Pancreas (tissue), 10 donors: ENCODE data around the gene DNAH5. TPM values are rescaled to one million over a fixed set of nuclear protein-coding genes. Genes with fewer than 3 reads are reported as not detected.

ENCODE experiments used
- ATAC-seq, 4 donors: fragments of 200-7000 bp; cut with Tn5 transposase; one replicate each; pipeline versions ENCODE4 v1.8.0 to v1.9.1; 2020; ENCODE audit warnings: mild to moderate bottlenecking in 4 of 4, moderate library complexity in 4 of 4
- DNase-seq, 6 donors: peaks; one replicate each; pipeline ENCODE4 v3.0.0-alpha.2; 2020
- FAIRE-seq: peaks from 2 replicates; lab custom pipeline; 2012; peaks lifted over from hg19 to GRCh38; lab: Jason Lieb, UNC
- H3K27ac ChIP-seq, 4 donors: fragments of 200-600 bp; sonication (generic); 1 replicate in 3 of 4; 2 replicates in 1 of 4; pipeline versions ENCODE4 v1.5.0 to v1.8.0; 2020
- H3K27me3 ChIP-seq, 4 donors: fragments of 200-600 bp; one replicate each; pipeline ENCODE4 v1.8.0; 2021
- H3K36me3 ChIP-seq, 3 donors: fragments of 200-600 bp; sonication (generic) in 1 of 3; one replicate each; pipeline versions ENCODE4 v1.5.0 to v1.8.0; 2020 to 2021
- H3K4me1 ChIP-seq, 3 donors: fragments of 200-600 bp; one replicate each; pipeline ENCODE4 v1.8.0; 2021
- H3K4me3 ChIP-seq, 4 donors: fragments of 200-600 bp; sonication (generic) in 2 of 4; one replicate each; pipeline versions ENCODE4 v1.5.0 to v1.8.0; 2020 to 2021
- H3K9me3 ChIP-seq, 4 donors: fragments of 200-600 bp; one replicate each; pipeline ENCODE4 v1.8.0; 2021
- CTCF ChIP-seq, 4 donors: fragments of 200-600 bp; sonication (generic) in 3 of 4; IDR thresholded peaks; one replicate each; pipeline versions ENCODE4 v1.5.0 to v1.8.0; 2021; ENCODE audit warnings: antibody characterized with exemption in 4 of 4
- WGBS, 2 donors: extraction: QIAGEN DNeasy Blood & Tissue Kit; methylation state at CpG; one replicate each; pipeline ENCODE4 v1.1.7; 2013; 5-methylcytosine and 5-hydroxymethylcytosine counted together
- intact Hi-C, 3 donors: fragments of 100-400 bp; cut with DNase I; formaldehyde crosslinking; loops; one replicate each; pipeline versions ENCODE4 v1.11.1 to v1.14.2; 2022
- polyA plus RNA-seq, 2 donors: library from polyadenylated mRNA; stranded (reverse); fragments of 200-250 nt; gene quantifications; one replicate each; pipeline ENCODE4 v1.2.3, GENCODE V29; 2013
- total RNA-seq, 6 donors: library from RNA; stranded (reverse); fragmentation: NEBNext Ultra II Directional in 4 of 6; extraction: Animal tissue kit (Norgen Biotek cat#: 25700) in 4 of 6; gene quantifications; one replicate each; pipeline versions ENCODE4 v1.2.1 to v1.2.4, GENCODE V29; 2021 to 2023
- donor health status: healthy with polysubstance abuse.
- donor health status: DM: no; HTN: no; CAD: no; lungs with moderate emphysema.
- donor health status: DM: no; HTN: no; CAD: no.
- donor health status: control.
- donor health status: control.
- donor health status: Bipolar disorder and iron deficiency.
- donor health status: DM: yes; HTN: yes; CAD: no.
- donor health status: DM: no; HTN: no; CAD: no.
- donor health status: DM: no; HTN: no; CAD: no.
- donor health status: DM: yes; HTN: yes; CAD: no.

Gene DNAH5
- total and polyA plus RNA-seq, 8 donors = 0.84 to 5.3 (median 1.6) TPM

- Histone ChIP-seq H3K9me3 (no peaks in the 10 kb centered on the region), H3K4me1 (no peaks in the 10 kb centered on the region), H3K36me3 (no peaks in the 10 kb centered on the region), H3K27ac (no peak overlapping the region), H3K4me3 (no peak overlapping the region), H3K27me3 (no peaks in the 10 kb centered on the region)
- intact Hi-C loops = no loop called here
- ATAC-seq = no peak
- 59 to 60% methylated on average over 2 of the region's 2 CpGs for WGBS, 2 donors
- FAIRE-seq = no peak
- no peak for TF ChIP-seq CTCF (IDR thresholded peaks at IDR 0.05)
- DNase-seq = no peak
These were observed 204.0 kb downstream of the DNAH5 start for GRCh38 chr5:13740471-13740870.

GRCh38 chr5:13739479-13739878 lies 205.0 kb downstream of the DNAH5 start:
- no peaks in the 10 kb centered on the region for H3K36me3 ChIP-seq
- ATAC-seq (no peak), DNase-seq (no peak), FAIRE-seq (no peak)
- no peaks in the 10 kb centered on the region for H3K27me3 ChIP-seq
- H3K27ac ChIP-seq = no peak overlapping the region
- no peak overlapping the region for H3K4me3 ChIP-seq
- no peak for TF ChIP-seq CTCF (IDR thresholded peaks at IDR 0.05)
- no peaks in the 10 kb centered on the region for H3K9me3 ChIP-seq
- H3K4me1 ChIP-seq = no peaks in the 10 kb centered on the region
- intact Hi-C loops = no loop called here
- WGBS, 2 donors = 63 to 75% methylated on average over 5 of the region's 5 CpGs

GRCh38 chr5:13735691-13736090 lies 208.8 kb downstream of the DNAH5 start:
- Histone ChIP-seq H3K4me1 (no peaks in the 10 kb centered on the region), H3K27me3 (no peaks in the 10 kb centered on the region), H3K9me3 (no peaks in the 10 kb centered on the region), H3K27ac (no peak overlapping the region), H3K4me3 (no peak overlapping the region), H3K36me3 (no peaks in the 10 kb centered on the region)
- 77 to 88% methylated on average over 11 of the region's 11 CpGs for WGBS, 2 donors
- no peak for TF ChIP-seq CTCF (IDR thresholded peaks at IDR 0.05)
- intact Hi-C loops = no loop called here
- ATAC-seq (no peak), DNase-seq (no peak), FAIRE-seq (no peak)

- DNase-seq (no peak), ATAC-seq (no peak), FAIRE-seq (no peak)
- Histone ChIP-seq H3K4me3 (no peak overlapping the region), H3K9me3 (no peaks in the 10 kb centered on the region), H3K27me3 (no peaks in the 10 kb centered on the region), H3K4me1 (no peaks in the 10 kb centered on the region), H3K36me3 (no peaks in the 10 kb centered on the region), H3K27ac (no peak overlapping the region)
- intact Hi-C loops = no loop called here
- 69 to 72% methylated on average over 6 of the region's 6 CpGs for WGBS, 2 donors
- no peak for TF ChIP-seq CTCF (IDR thresholded peaks at IDR 0.05)
These were observed 213.3 kb downstream of the DNAH5 start for GRCh38 chr5:13731121-13731628.

- ATAC-seq (no peak), DNase-seq (no peak), FAIRE-seq (no peak)
- no peak for TF ChIP-seq CTCF (IDR thresholded peaks at IDR 0.05)
- intact Hi-C loops = no loop called here
- no peak overlapping the region for H3K27ac ChIP-seq
- H3K4me3 ChIP-seq = no peak overlapping the region
- H3K9me3 ChIP-seq = no peaks in the 10 kb centered on the region
- H3K36me3 ChIP-seq = no peaks in the 10 kb centered on the region
- H3K4me1 ChIP-seq = no peaks in the 10 kb centered on the region
- H3K27me3 ChIP-seq = no peaks in the 10 kb centered on the region
- 7 to 14% methylated on average over 2 of the region's 2 CpGs for WGBS, 2 donors
These were observed 235.6 kb downstream of the DNAH5 start for GRCh38 chr5:13708906-13709305.
